Epithelial cell of proximal tubule (primary cell): ENCODE data around the gene INTS15. TPM values are rescaled to one million over a fixed set of nuclear protein-coding genes. Genes with fewer than 3 reads are reported as not detected.

Source experiments
- DNase-seq: peaks from one replicate; pipeline ENCODE4 v3.0.0-alpha.2; 2011; ENCODE audit warnings: low read depth
- H3K4me3 ChIP-seq: 2 replicates; pipeline ENCODE4 v1.5.1; 2011; ENCODE audit warnings: low read depth, mild to moderate bottlenecking, low read length
- total RNA-seq: library from RNA; depleted of rRNA; stranded (reverse); fragments of >200 nt; gene quantifications from 2 replicates; pipeline ENCODE4 v1.2.3, GENCODE V29; 2015
- TF ChIP-seq, protein P1 (sequence below): conservative IDR thresholded peaks from 2 replicates; pipeline ENCODE4 v1.5.1; 2012; ENCODE audit warnings: low read depth, mild to moderate bottlenecking, low read length

Gene INTS15
- total RNA-seq, 1 donor from 2014 or later, result 23.1 TPM

GRCh38 chr7:6639627-6640026 lies 49.8 kb downstream of the INTS15 start:
- DNase-seq, result no peak
- H3K4me3 ChIP-seq, result no peak overlapping the region
- TF ChIP-seq, protein P1, sequence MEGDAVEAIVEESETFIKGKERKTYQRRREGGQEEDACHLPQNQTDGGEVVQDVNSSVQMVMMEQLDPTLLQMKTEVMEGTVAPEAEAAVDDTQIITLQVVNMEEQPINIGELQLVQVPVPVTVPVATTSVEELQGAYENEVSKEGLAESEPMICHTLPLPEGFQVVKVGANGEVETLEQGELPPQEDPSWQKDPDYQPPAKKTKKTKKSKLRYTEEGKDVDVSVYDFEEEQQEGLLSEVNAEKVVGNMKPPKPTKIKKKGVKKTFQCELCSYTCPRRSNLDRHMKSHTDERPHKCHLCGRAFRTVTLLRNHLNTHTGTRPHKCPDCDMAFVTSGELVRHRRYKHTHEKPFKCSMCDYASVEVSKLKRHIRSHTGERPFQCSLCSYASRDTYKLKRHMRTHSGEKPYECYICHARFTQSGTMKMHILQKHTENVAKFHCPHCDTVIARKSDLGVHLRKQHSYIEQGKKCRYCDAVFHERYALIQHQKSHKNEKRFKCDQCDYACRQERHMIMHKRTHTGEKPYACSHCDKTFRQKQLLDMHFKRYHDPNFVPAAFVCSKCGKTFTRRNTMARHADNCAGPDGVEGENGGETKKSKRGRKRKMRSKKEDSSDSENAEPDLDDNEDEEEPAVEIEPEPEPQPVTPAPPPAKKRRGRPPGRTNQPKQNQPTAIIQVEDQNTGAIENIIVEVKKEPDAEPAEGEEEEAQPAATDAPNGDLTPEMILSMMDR, result no peak

DNA sequence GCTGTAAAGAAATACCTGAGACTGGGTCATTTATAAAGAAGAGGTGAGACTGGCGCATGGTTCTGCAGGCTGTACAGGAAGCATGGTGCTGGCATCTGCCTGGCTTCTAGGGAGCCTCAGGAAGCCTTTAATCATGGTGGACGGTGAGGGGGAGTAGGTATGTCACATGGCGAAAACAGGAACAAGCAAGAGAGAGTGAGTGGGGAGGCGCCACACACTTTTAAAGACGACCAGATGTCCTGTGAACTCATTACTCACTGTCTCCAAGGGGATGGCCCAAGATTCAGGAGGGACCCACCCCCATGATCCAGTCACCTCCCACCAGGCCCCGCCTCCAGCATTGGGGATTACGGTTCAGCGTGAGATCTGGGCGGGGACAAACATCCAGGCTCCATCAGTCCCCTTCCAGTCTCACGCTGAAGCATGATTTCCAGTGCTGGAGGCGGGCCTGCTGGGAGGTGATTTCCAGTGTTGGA lies 50.5 kb downstream of the INTS15 start:
- TF ChIP-seq, protein P1, result no peak
- no peak for DNase-seq
- H3K4me3 ChIP-seq, result no peak overlapping the region

DNA sequence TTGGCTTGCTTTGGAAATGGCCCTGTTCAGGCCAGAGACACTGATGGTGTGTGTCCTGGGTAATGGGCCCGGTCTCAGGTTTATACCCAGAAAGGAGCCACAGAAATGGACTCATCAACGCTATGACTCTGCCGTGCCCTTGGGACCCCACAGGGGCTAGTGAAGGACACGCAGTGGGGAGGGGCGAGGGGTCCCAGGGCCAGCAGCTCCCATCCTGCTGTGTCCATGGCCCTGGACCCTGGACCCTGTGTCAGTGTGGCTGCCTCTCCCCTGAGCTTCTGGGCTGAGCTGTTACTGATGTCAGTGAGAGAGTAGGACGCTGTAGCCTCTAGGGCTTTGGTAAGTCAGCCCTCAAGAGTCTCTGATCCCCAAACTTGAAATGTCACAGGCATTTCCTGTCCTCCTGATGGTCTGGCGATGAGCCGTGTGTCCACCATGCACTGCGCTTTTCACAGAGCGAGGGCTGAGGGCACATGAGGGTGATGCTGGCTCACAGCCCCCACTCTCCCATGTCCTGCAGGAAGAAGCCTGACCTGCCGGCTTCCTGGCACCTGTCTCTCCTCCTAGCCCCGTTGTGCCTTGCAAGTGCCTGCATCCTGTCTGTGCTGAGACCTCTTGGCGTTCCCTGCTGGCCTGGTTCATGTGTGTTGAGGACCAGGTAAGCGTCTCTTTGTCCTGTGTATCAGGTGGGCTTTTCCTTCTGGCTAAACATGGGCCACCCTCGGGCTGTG lies 51.6 kb downstream of the INTS15 start:
- DNase-seq, result no peak
- no peak overlapping the region for H3K4me3 ChIP-seq
- TF ChIP-seq, protein P1, result no peak

GRCh38 chr7:6642239-6642839 lies 52.5 kb downstream of the INTS15 start:
- no peak for DNase-seq
- TF ChIP-seq, protein P1, result no peak
- no peak overlapping the region for H3K4me3 ChIP-seq

- DNase-seq, result no peak
- H3K4me3 ChIP-seq, result no peak overlapping the region
- TF ChIP-seq, protein P1, result no peak
Measured at GRCh38 chr7:6642861-6643640, 53.2 kb downstream of the INTS15 start.

- H3K4me3 ChIP-seq, result no peak overlapping the region
- DNase-seq, result no peak
- TF ChIP-seq, protein P1, result no peak
Measured at GRCh38 chr7:6643915-6644625, 54.2 kb downstream of the INTS15 start.
